H9 (cell line): Measurements from ENCODE around the gene SEMA4C. TPM values are rescaled to one million over a fixed set of nuclear protein-coding genes. Genes with fewer than 3 reads are reported as not detected.

Source experiments
- DNase-seq: peaks from one replicate; pipeline ENCODE4 v3.0.0-alpha.2; 2017
- H2AFZ ChIP-seq: one replicate; pipeline ENCODE4 v1.6.1; 2013; ENCODE audit warnings: mild to moderate bottlenecking, low read length, control low read depth, moderate library complexity
- H2AK5ac ChIP-seq: 2 replicates; pipeline ENCODE4 v1.6.1; 2013; ENCODE audit warnings: low read length, control low read depth, mixed read lengths; ENCODE audit not compliant: insufficient read length
- H2BK120ac ChIP-seq: one replicate; pipeline ENCODE4 v1.6.1; 2013; ENCODE audit warnings: low read depth, mild to moderate bottlenecking, low read length, control low read depth, inconsistent platforms; ENCODE audit not compliant: poor library complexity, severe bottlenecking
- H2BK12ac ChIP-seq: 2 replicates; pipeline ENCODE4 v1.6.1; 2013; ENCODE audit warnings: low read length, control low read depth, mixed read lengths, low read depth; ENCODE audit not compliant: insufficient read length
- H2BK15ac ChIP-seq: 2 replicates; pipeline ENCODE4 v1.6.1; 2013; ENCODE audit warnings: low read depth, low read length, control low read depth
- H2BK20ac ChIP-seq: one replicate; pipeline ENCODE4 v1.6.1; 2013; ENCODE audit warnings: low read depth, mild to moderate bottlenecking, low read length, control low read depth, inconsistent platforms; ENCODE audit not compliant: poor library complexity, severe bottlenecking
- H2BK5ac ChIP-seq: 2 replicates; pipeline ENCODE4 v1.6.1; 2013; ENCODE audit warnings: low read length, control low read depth, mixed read lengths; ENCODE audit not compliant: insufficient read length
- H3K14ac ChIP-seq: 2 replicates; pipeline ENCODE4 v1.6.1; 2013; ENCODE audit warnings: low read length, control low read depth; ENCODE audit not compliant: insufficient read depth
- H3K18ac ChIP-seq: 2 replicates; pipeline ENCODE4 v1.6.1; 2013; ENCODE audit warnings: low read depth, mild to moderate bottlenecking, mixed read lengths, low read length, control low read depth; ENCODE audit not compliant: insufficient read length
- H3K23ac ChIP-seq: 2 replicates; pipeline ENCODE4 v1.6.1; 2013; ENCODE audit warnings: low read length, control low read depth, mixed read lengths, low read depth; ENCODE audit not compliant: insufficient read length
- H3K23me2 ChIP-seq: 2 replicates; pipeline ENCODE4 v1.6.1; 2013; ENCODE audit warnings: low read depth, mild to moderate bottlenecking, mixed read lengths, low read length, control low read depth; ENCODE audit not compliant: insufficient read length, poor library complexity, severe bottlenecking
- H3K27ac ChIP-seq: 2 replicates; pipeline ENCODE4 v1.5.1; 2013; ENCODE audit warnings: low read length, control low read depth, mixed read lengths, low read depth; ENCODE audit not compliant: insufficient read length
- H3K27me3 ChIP-seq: 2 replicates; pipeline ENCODE4 v1.6.1; 2013; ENCODE audit warnings: low read length, control low read depth, inconsistent platforms; ENCODE audit not compliant: insufficient read depth
- H3K4ac ChIP-seq: 2 replicates; pipeline ENCODE4 v1.6.1; 2013; ENCODE audit warnings: low read depth, mild to moderate bottlenecking, control low read depth, inconsistent platforms, low read length, moderate library complexity
- H3K4me1 ChIP-seq: 2 replicates; pipeline ENCODE4 v1.6.1; 2013; ENCODE audit warnings: low read length, control low read depth, inconsistent platforms; ENCODE audit not compliant: insufficient read depth
- H3K4me2 ChIP-seq: 2 replicates; pipeline ENCODE4 v1.6.1; 2013; ENCODE audit warnings: low read length, control low read depth, mixed read lengths; ENCODE audit not compliant: insufficient read length, insufficient read depth
- H3K56ac ChIP-seq: 2 replicates; pipeline ENCODE4 v1.6.1; 2013; ENCODE audit warnings: low read depth, mild to moderate bottlenecking, mixed read lengths, low read length, control low read depth; ENCODE audit not compliant: insufficient read length
- H3K79me1 ChIP-seq: 2 replicates; pipeline ENCODE4 v1.6.1; 2013; ENCODE audit warnings: low read depth, mild to moderate bottlenecking, moderate library complexity, low read length, control low read depth, inconsistent platforms; ENCODE audit not compliant: insufficient read depth, poor library complexity, severe bottlenecking
- H3K79me2 ChIP-seq: 2 replicates; pipeline ENCODE4 v1.6.1; 2013; ENCODE audit warnings: low read length, control low read depth, inconsistent platforms; ENCODE audit not compliant: insufficient read depth
- H3K9ac ChIP-seq: 2 replicates; pipeline ENCODE4 v1.6.1; 2013; ENCODE audit warnings: low read length, control low read depth, mixed read lengths; ENCODE audit not compliant: insufficient read length; ENCODE audit errors: extremely low read depth
- H3K9me3 ChIP-seq: one replicate; pipeline ENCODE4 v1.6.1; 2013; ENCODE audit warnings: low read depth, low read length, inconsistent platforms; ENCODE audit not compliant: control insufficient read depth
- H3T11ph ChIP-seq: one replicate; pipeline ENCODE4 v1.6.1; 2013; ENCODE audit warnings: mild to moderate bottlenecking, low read length, control low read depth, inconsistent platforms
- H4K20me1 ChIP-seq: one replicate; pipeline ENCODE4 v1.6.1; 2013; ENCODE audit not compliant: control insufficient read depth, insufficient read length, insufficient read depth
- H4K5ac ChIP-seq: 2 replicates; pipeline ENCODE4 v1.6.1; 2013; ENCODE audit warnings: low read depth, mild to moderate bottlenecking, mixed read lengths, low read length, control low read depth; ENCODE audit not compliant: insufficient read length
- H4K8ac ChIP-seq: replicated peaks from 2 replicates; pipeline ENCODE4 v1.6.1; 2013; ENCODE audit warnings: low read length, control low read depth, mixed read lengths, low read depth; ENCODE audit not compliant: insufficient read length
- H4K91ac ChIP-seq: 2 replicates; pipeline ENCODE4 v1.6.1; 2013; ENCODE audit warnings: low read depth, mild to moderate bottlenecking, moderate library complexity, mixed read lengths, low read length, control low read depth; ENCODE audit not compliant: insufficient read length
- H3K27ac Mint-ChIP-seq, 3 experiments: 2 replicates in 2 of 3; 3 replicates in 1 of 3; pipeline ENCODE4 v1.8.0; 2020 to 2021; ENCODE audit warnings: mixed read lengths in 3 of 3, mild to moderate bottlenecking in 1 of 3, moderate library complexity in 1 of 3
- H3K27me3 Mint-ChIP-seq: 2 replicates; pipeline ENCODE4 v1.8.0; 2021; ENCODE audit warnings: low read depth, mild to moderate bottlenecking, moderate library complexity, mixed read lengths
- H3K36me3 Mint-ChIP-seq, 3 experiments: 2 replicates in 2 of 3; 3 replicates in 1 of 3; pipeline ENCODE4 v1.8.0; 2020 to 2021; ENCODE audit warnings: low read depth in 3 of 3, mixed read lengths in 3 of 3; ENCODE audit not compliant: insufficient read depth in 1 of 3
- H3K4me1 Mint-ChIP-seq, 2 experiments: 2 replicates each; pipeline ENCODE4 v1.8.0; 2020; ENCODE audit warnings: mixed read lengths in 2 of 2
- H3K4me3 Mint-ChIP-seq, 2 experiments: 2 replicates in 1 of 2; 3 replicates in 1 of 2; pipeline ENCODE4 v1.8.0; 2020 to 2021; ENCODE audit warnings: mild to moderate bottlenecking in 2 of 2, mixed read lengths in 2 of 2, moderate library complexity in 1 of 2
- H3K9me3 Mint-ChIP-seq, 2 experiments: 2 replicates in 1 of 2; 3 replicates in 1 of 2; pipeline ENCODE4 v1.8.0; 2020; ENCODE audit warnings: mild to moderate bottlenecking in 2 of 2, mixed read lengths in 2 of 2, moderate library complexity in 1 of 2
- WGBS: extraction: QIAGEN DNeasy Blood & Tissue Kit; methylation state at CpG from one replicate; pipeline ENCODE4 v1.1.7; 2013; ENCODE audit warnings: missing lambda C conversion rate, low lambda C conversion rate, mixed read lengths; ENCODE audit not compliant: insufficient read length; ENCODE audit errors: extremely low coverage; 5-methylcytosine and 5-hydroxymethylcytosine counted together
- total RNA-seq: library from RNA; stranded (reverse); gene quantifications from 2 replicates; pipeline ENCODE4 v1.2.1, GENCODE V29; 2021
- TF ChIP-seq, protein P1 (sequence below): fragments of 200-600 bp; sonication (generic); conservative IDR thresholded peaks from 3 replicates; pipeline ENCODE4 v1.8.0; 2021; ENCODE audit warnings: antibody characterized with exemption, mild to moderate bottlenecking

Gene SEMA4C
- total RNA-seq, 1 experiment from 2014 or later: 81.6 TPM

DNA sequence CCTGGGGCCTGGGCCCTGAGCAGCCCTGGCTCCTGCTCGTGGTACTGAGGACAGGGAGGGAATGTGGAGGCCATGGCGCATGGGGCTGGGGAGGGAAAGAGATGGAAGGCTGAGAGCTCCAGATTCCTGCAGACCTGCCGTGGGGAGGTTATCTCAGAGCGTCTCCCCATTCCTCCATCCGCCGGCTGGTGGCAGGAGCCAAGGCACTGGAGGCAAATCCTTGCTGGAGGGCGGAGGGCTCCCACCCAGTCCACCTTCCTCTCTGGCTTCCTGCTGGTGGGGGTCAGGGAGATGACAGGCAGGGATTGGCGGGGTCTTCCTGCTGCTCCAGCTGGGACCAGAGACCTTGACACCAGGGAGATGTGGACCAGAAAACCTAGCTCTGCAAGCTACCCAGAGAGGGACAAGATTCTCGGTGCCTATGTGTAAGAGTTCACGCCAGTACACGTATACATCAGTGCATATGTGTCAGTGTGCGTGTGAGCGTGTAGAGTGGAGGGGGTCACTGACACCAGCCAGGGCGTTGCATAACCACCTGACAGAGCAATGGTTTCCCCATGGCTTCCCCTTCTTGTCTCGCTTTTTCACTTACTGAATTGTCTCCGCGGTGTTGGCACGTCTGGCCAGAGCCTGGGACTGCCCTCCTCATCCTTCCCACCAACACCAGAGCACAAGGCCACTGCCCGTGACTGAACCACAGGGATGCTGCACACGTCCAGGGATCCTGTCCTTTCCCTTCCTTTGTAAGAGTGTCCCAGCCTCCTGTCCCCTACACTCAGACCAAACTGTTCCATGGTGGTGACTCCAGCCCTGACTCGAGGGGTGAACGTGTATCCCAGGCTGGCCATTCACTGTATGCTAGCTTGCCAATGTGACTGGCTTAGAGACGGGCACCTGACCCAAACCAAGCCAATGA lies 15.8 kb upstream of the SEMA4C start:
- Mint-ChIP-seq H3K36me3 (no peaks in the 10 kb centered on the region), H3K27me3 (peaks cover 4% of the 10 kb centered on the region)
- no peaks in the 10 kb centered on the region for H3K9me3 ChIP-seq

More for the DNA sequence above, 15.8 kb upstream of the SEMA4C start:
- Histone ChIP-seq H3K4me2 (no peak overlapping the region), H4K20me1 (no peaks in the 10 kb centered on the region), H3K79me1 (no peaks in the 10 kb centered on the region), H4K5ac (no peak overlapping the region), H3K27me3 (no peaks in the 10 kb centered on the region; the same call in 1 of the 2 replicates), H3K23me2 (no peaks in the 10 kb centered on the region), H2BK15ac (no peak overlapping the region), H3T11ph (no peak overlapping the region), H3K14ac (no peak overlapping the region; the same call in 1 of the 2 replicates), H3K79me2 (no peaks in the 10 kb centered on the region), H4K8ac (no peak overlapping the region), H2BK20ac (no peak overlapping the region), H3K56ac (no peak overlapping the region), H2AK5ac (no peak overlapping the region), H2BK120ac (no peak overlapping the region), H4K91ac (no peak overlapping the region), H3K4me1 (peaks cover 3% of the 10 kb centered on the region; the same call in 1 of the 2 replicates), H2AFZ (no peak overlapping the region), H2BK12ac (no peak overlapping the region), H3K23ac (no peak overlapping the region), H3K9ac (no peak overlapping the region), H2BK5ac (no peak overlapping the region), H3K4ac (no peak overlapping the region), H3K27ac (no peak overlapping the region), H3K18ac (no peak overlapping the region)
- no peak for DNase-seq
- H3K9me3 Mint-ChIP-seq: no peaks in the 10 kb centered on the region; a peak in 1 of 5 replicates
- H3K27ac Mint-ChIP-seq: peak overlapping the region in 2 of 3 experiments; percentile 53 to 62; a peak in 4 of 7 replicates
- TF ChIP-seq, protein P1, sequence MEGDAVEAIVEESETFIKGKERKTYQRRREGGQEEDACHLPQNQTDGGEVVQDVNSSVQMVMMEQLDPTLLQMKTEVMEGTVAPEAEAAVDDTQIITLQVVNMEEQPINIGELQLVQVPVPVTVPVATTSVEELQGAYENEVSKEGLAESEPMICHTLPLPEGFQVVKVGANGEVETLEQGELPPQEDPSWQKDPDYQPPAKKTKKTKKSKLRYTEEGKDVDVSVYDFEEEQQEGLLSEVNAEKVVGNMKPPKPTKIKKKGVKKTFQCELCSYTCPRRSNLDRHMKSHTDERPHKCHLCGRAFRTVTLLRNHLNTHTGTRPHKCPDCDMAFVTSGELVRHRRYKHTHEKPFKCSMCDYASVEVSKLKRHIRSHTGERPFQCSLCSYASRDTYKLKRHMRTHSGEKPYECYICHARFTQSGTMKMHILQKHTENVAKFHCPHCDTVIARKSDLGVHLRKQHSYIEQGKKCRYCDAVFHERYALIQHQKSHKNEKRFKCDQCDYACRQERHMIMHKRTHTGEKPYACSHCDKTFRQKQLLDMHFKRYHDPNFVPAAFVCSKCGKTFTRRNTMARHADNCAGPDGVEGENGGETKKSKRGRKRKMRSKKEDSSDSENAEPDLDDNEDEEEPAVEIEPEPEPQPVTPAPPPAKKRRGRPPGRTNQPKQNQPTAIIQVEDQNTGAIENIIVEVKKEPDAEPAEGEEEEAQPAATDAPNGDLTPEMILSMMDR: no peak
- H3K4me3 Mint-ChIP-seq: no peak overlapping the region
- peaks cover 51 to 54% of the 10 kb centered on the region in 2 experiments for H3K4me1 Mint-ChIP-seq
- WGBS: no CpG with 5 or more reads among the region's 23 CpGs
